ENCODE measurements around the gene KLHL22.

KLHL22 gene

DNA sequence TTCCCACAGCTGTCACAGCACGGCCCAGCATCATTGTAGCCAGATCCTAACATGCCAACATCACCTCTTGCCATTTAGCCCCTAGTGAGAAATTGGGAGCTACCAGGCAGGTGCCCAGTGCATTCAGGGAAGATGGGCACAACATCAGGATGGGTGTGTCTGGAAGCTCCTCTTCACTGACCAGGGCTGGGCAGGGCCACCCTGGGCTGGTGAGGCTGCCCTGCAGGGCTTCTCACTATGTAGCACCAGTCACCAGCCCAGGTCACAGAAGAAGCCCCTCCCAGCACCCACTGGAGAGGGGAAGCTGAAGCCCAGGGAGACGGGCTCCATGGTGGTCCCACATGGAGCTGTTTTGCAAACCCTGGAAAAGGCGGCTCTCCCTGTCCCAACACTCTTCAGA is 87.8 kb downstream of the KLHL22 start:
- ChIA-PET POLR2A (no interaction called here), CTCF (interaction anchor here (1.5 to 1.9 kb wide), 3 partner anchors 9 to 30 kb away, joined by 4 to 17 read pairs (median 6); no protein-coding TSS in a partner anchor)
- TF ChIP-seq, protein P1, sequence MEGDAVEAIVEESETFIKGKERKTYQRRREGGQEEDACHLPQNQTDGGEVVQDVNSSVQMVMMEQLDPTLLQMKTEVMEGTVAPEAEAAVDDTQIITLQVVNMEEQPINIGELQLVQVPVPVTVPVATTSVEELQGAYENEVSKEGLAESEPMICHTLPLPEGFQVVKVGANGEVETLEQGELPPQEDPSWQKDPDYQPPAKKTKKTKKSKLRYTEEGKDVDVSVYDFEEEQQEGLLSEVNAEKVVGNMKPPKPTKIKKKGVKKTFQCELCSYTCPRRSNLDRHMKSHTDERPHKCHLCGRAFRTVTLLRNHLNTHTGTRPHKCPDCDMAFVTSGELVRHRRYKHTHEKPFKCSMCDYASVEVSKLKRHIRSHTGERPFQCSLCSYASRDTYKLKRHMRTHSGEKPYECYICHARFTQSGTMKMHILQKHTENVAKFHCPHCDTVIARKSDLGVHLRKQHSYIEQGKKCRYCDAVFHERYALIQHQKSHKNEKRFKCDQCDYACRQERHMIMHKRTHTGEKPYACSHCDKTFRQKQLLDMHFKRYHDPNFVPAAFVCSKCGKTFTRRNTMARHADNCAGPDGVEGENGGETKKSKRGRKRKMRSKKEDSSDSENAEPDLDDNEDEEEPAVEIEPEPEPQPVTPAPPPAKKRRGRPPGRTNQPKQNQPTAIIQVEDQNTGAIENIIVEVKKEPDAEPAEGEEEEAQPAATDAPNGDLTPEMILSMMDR (IDR thresholded peaks at IDR 0.05; ENCODE audit: control extremely low read depth, extremely low read depth, low read depth, missing control alignments), result no peak
- no peak for DNase-seq (ENCODE audit: extremely low spot score)

DNA sequence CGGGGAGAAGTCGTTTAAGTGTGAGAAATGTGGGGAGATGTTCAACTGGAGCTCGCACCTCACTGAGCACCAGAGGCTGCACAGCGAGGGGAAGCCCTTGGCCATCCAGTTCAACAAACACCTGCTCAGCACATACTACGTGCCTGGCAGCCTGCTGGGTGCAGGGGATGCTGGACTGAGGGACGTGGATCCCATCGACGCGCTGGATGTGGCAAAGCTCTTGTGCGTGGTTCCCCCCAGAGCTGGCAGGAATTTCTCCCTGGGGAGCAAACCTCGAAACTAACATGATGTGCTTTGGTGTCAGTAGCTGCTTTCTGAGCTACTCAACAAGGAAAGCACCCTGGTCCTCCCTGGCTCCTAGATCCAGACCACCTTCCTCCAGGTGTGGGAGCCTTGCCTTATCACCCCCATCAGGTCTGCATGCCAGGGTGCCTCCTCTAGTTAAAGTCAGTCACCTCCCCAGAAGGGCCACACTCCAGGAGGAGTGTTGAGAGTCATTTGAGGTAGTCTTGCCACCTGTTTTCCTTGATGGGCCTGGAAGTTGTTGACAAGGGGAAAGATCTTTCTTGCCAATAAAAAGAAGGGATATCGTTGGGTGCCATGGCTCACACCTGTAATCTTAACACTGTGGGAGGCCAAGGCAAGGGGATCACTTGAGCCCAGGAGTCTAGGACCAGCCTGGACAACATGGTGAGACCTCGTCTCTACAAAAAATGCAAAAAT is 88.7 kb downstream of the KLHL22 start:
- ChIA-PET CTCF (interaction anchor here (0.8 to 1.8 kb wide), 2 partner anchors 8 to 50 kb away, joined by 3 to 6 read pairs; no protein-coding TSS in a partner anchor), POLR2A (no interaction called here)
- no peak for DNase-seq (ENCODE audit: extremely low spot score)
- TF ChIP-seq, protein P1 (IDR thresholded peaks at IDR 0.05; ENCODE audit: control extremely low read depth, extremely low read depth, low read depth, missing control alignments), result no peak

DNA sequence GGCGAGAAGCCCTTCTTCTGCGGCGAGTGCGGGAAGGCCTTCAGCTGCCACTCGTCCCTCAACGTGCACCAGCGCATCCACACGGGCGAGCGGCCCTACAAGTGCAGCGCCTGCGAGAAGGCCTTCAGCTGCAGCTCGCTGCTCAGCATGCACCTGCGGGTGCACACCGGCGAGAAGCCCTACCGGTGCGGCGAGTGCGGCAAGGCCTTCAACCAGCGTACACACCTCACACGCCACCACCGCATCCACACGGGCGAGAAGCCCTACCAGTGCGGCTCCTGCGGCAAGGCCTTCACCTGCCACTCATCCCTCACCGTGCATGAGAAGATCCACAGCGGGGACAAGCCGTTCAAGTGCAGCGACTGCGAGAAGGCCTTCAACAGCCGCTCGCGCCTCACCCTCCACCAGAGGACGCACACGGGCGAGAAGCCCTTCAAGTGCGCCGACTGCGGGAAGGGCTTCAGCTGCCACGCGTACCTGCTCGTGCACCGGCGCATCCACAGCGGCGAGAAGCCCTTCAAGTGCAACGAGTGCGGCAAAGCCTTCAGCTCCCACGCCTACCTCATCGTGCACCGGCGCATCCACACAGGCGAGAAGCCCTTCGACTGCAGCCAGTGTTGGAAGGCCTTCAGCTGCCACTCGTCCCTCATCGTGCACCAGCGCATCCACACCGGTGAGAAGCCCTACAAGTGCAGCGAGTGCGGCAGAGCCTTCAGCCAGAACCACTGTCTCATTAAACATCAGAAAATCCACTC is 89.5 kb downstream of the KLHL22 start:
- no peak for DNase-seq (ENCODE audit: extremely low spot score)
- POLR2A ChIA-PET, result no interaction called here
- CTCF ChIA-PET, result interaction anchor here (0.8 kb wide), 1 partner anchor 50 kb away, joined by 3 read pairs; no protein-coding TSS in a partner anchor
- TF ChIP-seq, protein P1 (IDR thresholded peaks at IDR 0.05; ENCODE audit: control extremely low read depth, extremely low read depth, low read depth, missing control alignments), result no peak

GRCh38 chr22:20405291-20405930 is 90.2 kb downstream of the KLHL22 start:
- POLR2A ChIA-PET, result no interaction called here
- DNase-seq (ENCODE audit: extremely low spot score), result no peak
- TF ChIP-seq, protein P1 (IDR thresholded peaks at IDR 0.05; ENCODE audit: control extremely low read depth, extremely low read depth, low read depth, missing control alignments), result no peak
- CTCF ChIA-PET, result no interaction called here

- DNase-seq (ENCODE audit: extremely low spot score), result no peak
- ChIA-PET POLR2A (no interaction called here), CTCF (interaction anchor here (0.8 kb wide), 1 partner anchor 27 kb away, joined by 3 read pairs; no protein-coding TSS in a partner anchor)
- TF ChIP-seq, protein P1 (IDR thresholded peaks at IDR 0.05; ENCODE audit: control extremely low read depth, extremely low read depth, low read depth, missing control alignments), result no peak
Observed at GRCh38 chr22:20404881-20405280, 90.7 kb downstream of the KLHL22 start.

DNA sequence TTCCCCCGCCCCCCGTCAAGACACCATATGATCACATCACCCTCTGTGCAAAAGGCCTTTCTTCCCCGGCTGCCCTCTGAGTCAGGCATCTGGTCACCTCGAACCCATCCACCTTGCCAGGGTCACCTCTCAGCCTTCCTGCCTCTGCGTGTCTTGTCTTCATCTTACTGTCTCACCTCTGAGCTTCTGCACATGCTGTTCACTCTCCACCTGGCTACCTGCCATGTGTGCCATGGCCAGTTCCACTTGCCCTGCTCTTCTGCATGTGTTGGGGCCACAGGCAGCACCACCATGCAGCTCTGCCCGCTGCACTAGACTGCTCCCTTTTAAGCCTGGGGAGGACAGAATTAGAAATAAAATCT is 91.8 kb downstream of the KLHL22 start:
- DNase-seq (ENCODE audit: extremely low spot score), result no peak
- CTCF ChIA-PET, result interaction anchor here (1.1 to 1.6 kb wide), 2 partner anchors 9 to 12 kb away, joined by 3 read pairs; no protein-coding TSS in a partner anchor
- TF ChIP-seq, protein P1 (IDR thresholded peaks at IDR 0.05; ENCODE audit: control extremely low read depth, extremely low read depth, low read depth, missing control alignments), result no peak
- POLR2A ChIA-PET, result no interaction called here
